GM18873 (cell line): ENCODE data around the gene HOXA4.

Source experiments
- ATAC-seq: cut with Tn5 transposase; IDR thresholded peaks from one replicate; pipeline ENCODE4 v1.9.1; 2021; ENCODE audit warnings: mild to moderate bottlenecking, moderate library complexity, moderate number of reproducible peaks; ENCODE audit not compliant: unreplicated experiment, low FRiP score

Gene HOXA4

GRCh38 chr7:27148756-27149641, 18.4 kb upstream of the HOXA4 start:
- ATAC-seq, result no peak

GRCh38 chr7:27148031-27148755, 17.6 kb upstream of the HOXA4 start:
- no peak for ATAC-seq

- no peak for ATAC-seq
Measured at GRCh38 chr7:27147199-27148030, 16.9 kb upstream of the HOXA4 start, which contains the start of gene HOXA6. HOXA6 (minus strand) TSS chr7:27147774; CDS start chr7:27147749, 25 bp downstream.

GRCh38 chr7:27146491-27147198, 16.1 kb upstream of the HOXA4 start:
- no peak for ATAC-seq

- ATAC-seq, result no peak
Measured at GRCh38 chr7:27145914-27146412, 15.4 kb upstream of the HOXA4 start.

- ATAC-seq, result no peak
Measured at GRCh38 chr7:27145165-27145913, 14.8 kb upstream of the HOXA4 start.

GRCh38 chr7:27144781-27145164, 14.2 kb upstream of the HOXA4 start:
- no peak for ATAC-seq

- ATAC-seq, result no peak
Measured at GRCh38 chr7:27143950-27144780, 13.6 kb upstream of the HOXA4 start.

- ATAC-seq, result no peak
Measured at GRCh38 chr7:27143023-27143949, 12.7 kb upstream of the HOXA4 start, which contains the start of gene HOXA5. HOXA5 (minus strand) TSS chr7:27143681; CDS start chr7:27143607, 74 bp downstream.

GRCh38 chr7:27142580-27143022, 12.0 kb upstream of the HOXA4 start:
- ATAC-seq, result no peak

GRCh38 chr7:27141923-27142579, 11.5 kb upstream of the HOXA4 start:
- no peak for ATAC-seq

- no peak for ATAC-seq
Measured at GRCh38 chr7:27141137-27141922, 10.8 kb upstream of the HOXA4 start.

GRCh38 chr7:27140126-27140857, 9.7 kb upstream of the HOXA4 start:
- no peak for ATAC-seq

GRCh38 chr7:27139334-27140125, 9.0 kb upstream of the HOXA4 start:
- no peak for ATAC-seq
